Activated naive CD4-positive, alpha-beta T cell treated with anti-CD3 and anti-CD28 coated beads, Interleukin-2, amount 10 ng/mL, durations not matched to agents 7 days and 5 days (primary cell): ENCODE results near the gene LRP6.
"Not testable (repeated sequence)": the region's sequence is repeated elsewhere in the genome, so short reads cannot be mapped to it uniquely, and the experiment has no call there.

ENCODE experiments used
- CTCF ChIA-PET: fragments of 350-600 bp; sonication (Branson Sonifier 250); formaldehyde crosslinking; loops from one replicate; lab custom pipeline; 2021; ENCODE audit warnings: antibody characterized with exemption; lab: Charles Lee
- DNase-seq: peaks from one replicate; pipeline ENCODE4 v3.0.0-alpha.2; 2020
- H3K27ac Mint-ChIP-seq: one replicate; pipeline ENCODE4 v1.8.0; 2021; ENCODE audit warnings: mild to moderate bottlenecking, moderate library complexity, mixed read lengths
- H3K27me3 Mint-ChIP-seq: one replicate; pipeline ENCODE4 v1.8.0; 2021; ENCODE audit warnings: mild to moderate bottlenecking, mixed read lengths
- H3K36me3 Mint-ChIP-seq: one replicate; pipeline ENCODE4 v1.8.0; 2021; ENCODE audit warnings: mixed read lengths
- H3K4me1 Mint-ChIP-seq: one replicate; pipeline ENCODE4 v1.8.0; 2021; ENCODE audit warnings: mixed read lengths
- H3K4me3 Mint-ChIP-seq: one replicate; pipeline ENCODE4 v1.8.0; 2021; ENCODE audit warnings: mild to moderate bottlenecking, moderate library complexity, mixed read lengths
- H3K9me3 Mint-ChIP-seq: one replicate; pipeline ENCODE4 v1.8.0; 2021; ENCODE audit warnings: mixed read lengths

LRP6 gene

GRCh38 chr12:12123036-12123604 lies 143.7 kb downstream of the LRP6 start:
- H3K36me3 Mint-ChIP-seq, result no peaks in the 10 kb centered on the region
- CTCF ChIA-PET, result no interaction called here
- H3K4me3 Mint-ChIP-seq, result no peak overlapping the region
- no peaks in the 10 kb centered on the region for H3K4me1 Mint-ChIP-seq
- H3K27ac Mint-ChIP-seq, result no peak overlapping the region
- H3K27me3 Mint-ChIP-seq, result no peaks in the 10 kb centered on the region
- H3K9me3 Mint-ChIP-seq, result no peaks in the 10 kb centered on the region
- DNase-seq, result no peak

- Mint-ChIP-seq H3K9me3 (no peaks in the 10 kb centered on the region), H3K27ac (no peak overlapping the region), H3K4me3 (no peak overlapping the region), H3K36me3 (no peaks in the 10 kb centered on the region), H3K4me1 (no peaks in the 10 kb centered on the region), H3K27me3 (no peaks in the 10 kb centered on the region)
- DNase-seq, result no peak
- CTCF ChIA-PET, result interaction anchor here (1.2 kb wide), 1 partner anchor 30 kb away, joined by 3 read pairs; no protein-coding TSS in a partner anchor
Observed at GRCh38 chr12:12121061-12121460, 145.8 kb downstream of the LRP6 start.

GRCh38 chr12:12116677-12117076 lies 150.2 kb downstream of the LRP6 start:
- no peaks in the 10 kb centered on the region for H3K27me3 Mint-ChIP-seq
- H3K9me3 Mint-ChIP-seq, result no peaks in the 10 kb centered on the region
- H3K36me3 Mint-ChIP-seq, result no peaks in the 10 kb centered on the region
- no peak for DNase-seq
- no peaks in the 10 kb centered on the region for H3K4me1 Mint-ChIP-seq
- no peak overlapping the region for H3K27ac Mint-ChIP-seq
- H3K4me3 Mint-ChIP-seq, result no peak overlapping the region
- CTCF ChIA-PET, result interaction anchor here (0.7 kb wide), 1 partner anchor 218 kb away, joined by 3 read pairs; no protein-coding TSS in a partner anchor

- no peak for DNase-seq
- peaks cover 4% of the 10 kb centered on the region for H3K27me3 Mint-ChIP-seq
- no peak overlapping the region for H3K27ac Mint-ChIP-seq
- H3K4me1 Mint-ChIP-seq, result no peaks in the 10 kb centered on the region
- CTCF ChIA-PET, result no interaction called here
- H3K9me3 Mint-ChIP-seq, result peaks cover 3% of the 10 kb centered on the region
- no peaks in the 10 kb centered on the region for H3K36me3 Mint-ChIP-seq
- H3K4me3 Mint-ChIP-seq, result no peak overlapping the region
Observed at GRCh38 chr12:12115514-12115913, 151.3 kb downstream of the LRP6 start.

DNA sequence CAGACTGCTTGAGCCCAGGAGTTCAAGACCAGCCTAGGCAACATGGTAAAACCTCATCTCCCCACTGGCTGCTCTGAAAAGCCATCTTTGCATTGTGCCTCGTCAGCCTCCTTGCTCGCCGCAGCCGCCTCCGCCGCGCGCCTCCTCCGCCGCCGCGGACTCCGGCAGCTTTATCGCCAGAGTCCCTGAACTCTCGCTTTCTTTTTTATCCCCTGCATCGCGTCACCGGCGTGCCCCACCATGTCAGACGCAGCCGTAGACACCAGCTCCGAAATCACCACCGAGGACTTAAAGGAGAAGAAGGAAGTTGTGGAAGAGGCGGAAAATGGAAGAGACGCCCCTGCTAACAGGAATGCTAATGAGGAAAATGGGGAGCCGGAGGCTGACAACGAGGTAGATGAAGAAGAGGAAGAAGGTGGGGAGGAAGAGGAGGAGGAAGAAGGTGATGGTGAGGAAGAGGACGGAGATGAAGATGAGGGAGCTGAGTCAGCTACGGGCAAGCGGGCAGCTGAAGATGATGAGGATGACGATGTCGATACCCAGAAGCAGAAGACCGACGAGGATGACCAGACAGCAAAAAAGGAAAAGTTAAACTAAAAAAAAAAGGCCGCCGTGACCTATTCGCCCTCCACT lies 155.8 kb downstream of the LRP6 start:
- CTCF ChIA-PET, H3K27ac Mint-ChIP-seq, H3K27me3 Mint-ChIP-seq, H3K4me1 Mint-ChIP-seq, H3K36me3 Mint-ChIP-seq: not testable (repeated sequence)
- H3K4me3 Mint-ChIP-seq, result peak overlapping the region; percentile 50
- peak; percentile 44 for DNase-seq
- peaks cover 19% of the 10 kb centered on the region for H3K9me3 Mint-ChIP-seq

DNA sequence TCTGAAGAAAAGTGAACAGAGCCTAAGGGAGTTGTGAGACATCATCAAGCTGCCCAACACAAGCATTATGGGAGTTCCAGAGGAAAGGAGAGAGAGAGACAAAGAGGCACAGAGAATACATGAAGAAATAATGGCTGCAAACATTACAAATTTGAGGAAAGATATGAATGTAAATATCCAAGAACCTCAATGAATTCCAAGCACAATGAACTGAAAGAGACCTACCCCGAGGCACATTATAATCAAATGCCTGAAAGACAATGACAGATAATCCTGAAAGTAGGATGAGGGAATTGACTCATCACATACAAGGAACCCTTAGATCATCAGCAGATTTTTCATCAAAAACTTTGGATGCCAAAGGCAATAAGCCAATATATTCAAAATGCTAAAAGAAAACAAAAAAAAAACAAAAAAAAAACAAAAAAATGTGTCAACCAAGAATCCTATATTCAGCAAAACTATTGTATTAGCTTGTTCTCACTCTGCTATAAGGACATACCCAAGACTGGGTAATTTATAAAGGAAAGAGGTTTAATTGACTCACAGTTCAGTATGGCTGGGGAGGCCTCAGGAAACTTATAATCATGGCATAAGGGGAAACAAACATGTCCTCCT lies 158.3 kb downstream of the LRP6 start:
- Mint-ChIP-seq H3K4me1 (no peaks in the 10 kb centered on the region), H3K27ac (no peak overlapping the region), H3K27me3 (peaks cover 10% of the 10 kb centered on the region), H3K4me3 (no peak overlapping the region), H3K36me3 (no peaks in the 10 kb centered on the region), H3K9me3 (peaks cover 23% of the 10 kb centered on the region)
- DNase-seq, result no peak
- CTCF ChIA-PET, result no interaction called here

DNA sequence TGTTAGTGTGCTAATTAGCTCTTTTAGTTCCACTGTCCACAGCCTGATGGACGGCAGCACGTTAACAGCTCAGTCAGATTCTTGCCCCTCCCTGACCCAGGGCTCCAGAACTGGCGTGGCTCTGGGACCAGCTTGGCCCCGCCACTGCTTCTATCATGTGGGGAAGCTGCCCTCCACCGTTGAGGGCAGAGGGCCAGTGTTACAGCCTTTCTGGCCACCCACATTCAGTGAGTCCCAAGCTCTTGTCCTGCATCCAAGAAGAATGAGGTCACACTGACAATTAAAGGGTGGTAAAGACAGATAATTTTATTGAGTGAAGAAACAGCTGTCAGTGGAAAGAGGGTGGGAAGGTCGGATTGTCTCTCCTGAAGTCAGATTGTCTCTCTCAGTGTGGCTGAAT lies 159.2 kb downstream of the LRP6 start:
- Mint-ChIP-seq H3K27me3 (peaks cover 10% of the 10 kb centered on the region), H3K27ac (no peak overlapping the region), H3K36me3 (peaks cover 2% of the 10 kb centered on the region), H3K4me1 (no peaks in the 10 kb centered on the region), H3K9me3 (peaks cover 25% of the 10 kb centered on the region), H3K4me3 (no peak overlapping the region)
- no peak for DNase-seq
- CTCF ChIA-PET, result no interaction called here

DNA sequence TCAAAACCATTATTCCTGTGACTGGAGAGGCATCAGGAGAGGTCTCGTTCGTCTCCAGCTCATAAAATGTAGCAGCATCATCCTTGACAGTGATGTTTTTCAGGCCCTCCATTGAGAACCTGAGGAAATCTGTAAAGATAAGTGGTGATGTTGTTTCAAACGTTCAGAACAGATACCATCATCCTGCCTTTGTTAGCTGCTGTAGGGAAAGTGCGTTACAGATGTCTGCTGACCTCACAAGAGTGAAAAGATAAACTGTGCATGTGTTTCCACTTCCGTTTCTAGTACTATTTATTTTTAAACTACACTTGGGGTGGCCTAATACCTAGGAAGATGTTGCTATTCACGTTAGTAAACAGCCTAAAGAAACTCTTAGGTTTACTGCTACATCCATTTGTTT lies 167.7 kb downstream of the LRP6 start:
- Mint-ChIP-seq H3K27ac (no peak overlapping the region), H3K9me3 (peaks cover 2% of the 10 kb centered on the region), H3K4me3 (no peak overlapping the region), H3K27me3 (peaks cover 3% of the 10 kb centered on the region), H3K4me1 (no peaks in the 10 kb centered on the region), H3K36me3 (peaks cover 21% of the 10 kb centered on the region)
- DNase-seq, result no peak
- CTCF ChIA-PET, result no interaction called here

DNA sequence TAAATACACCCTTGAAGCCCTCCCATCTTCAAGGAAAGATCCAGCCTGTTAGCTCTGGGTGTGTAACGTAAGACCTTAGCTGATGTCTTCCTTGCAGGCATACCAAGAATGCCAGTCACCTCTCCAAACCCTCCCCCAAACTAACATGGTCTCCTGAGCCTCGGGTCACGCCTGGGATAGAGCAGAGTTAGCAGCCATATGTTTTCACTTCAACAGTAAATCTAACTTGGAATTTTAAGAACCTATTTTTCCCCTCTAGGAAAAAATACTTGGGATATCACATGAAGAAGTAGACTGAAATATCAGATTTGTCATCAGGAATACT lies 168.2 kb downstream of the LRP6 start:
- Mint-ChIP-seq H3K4me3 (no peak overlapping the region), H3K9me3 (peaks cover 2% of the 10 kb centered on the region), H3K27ac (no peak overlapping the region), H3K4me1 (no peaks in the 10 kb centered on the region), H3K36me3 (peaks cover 21% of the 10 kb centered on the region), H3K27me3 (peaks cover 3% of the 10 kb centered on the region)
- no peak for DNase-seq
- CTCF ChIA-PET, result no interaction called here

GRCh38 chr12:12097891-12098690 lies 168.8 kb downstream of the LRP6 start:
- Mint-ChIP-seq H3K9me3 (no peaks in the 10 kb centered on the region), H3K36me3 (peaks cover 19% of the 10 kb centered on the region)
- CTCF ChIA-PET, result no interaction called here

DNA sequence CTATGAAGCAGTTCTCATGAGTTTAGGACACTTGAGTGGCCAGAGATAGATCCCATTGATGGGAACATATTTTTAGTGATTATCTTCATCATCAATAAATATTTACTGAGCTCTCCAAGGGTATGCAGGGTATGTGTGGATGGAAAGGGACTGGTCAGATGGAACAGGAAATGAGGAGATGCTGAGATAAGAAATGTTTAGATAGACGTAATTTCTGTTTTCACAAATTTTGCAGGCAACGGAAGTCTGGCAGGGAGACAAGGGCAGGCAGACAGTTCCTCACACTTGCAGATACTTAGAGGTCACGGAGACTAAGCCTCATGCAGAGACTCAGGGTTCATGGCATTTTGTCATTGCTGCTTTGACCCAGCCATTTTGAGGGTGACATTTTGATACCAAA lies 171.8 kb downstream of the LRP6 start:
- no peak for DNase-seq
- CTCF ChIA-PET, result no interaction called here
- Mint-ChIP-seq H3K27me3 (peaks cover 4% of the 10 kb centered on the region), H3K4me3 (no peak overlapping the region), H3K36me3 (peaks cover 16% of the 10 kb centered on the region), H3K4me1 (no peaks in the 10 kb centered on the region), H3K9me3 (no peaks in the 10 kb centered on the region), H3K27ac (no peak overlapping the region)

More at GRCh38 chr12:12097891-12098690, 168.8 kb downstream of the LRP6 start:
- H3K4me3 Mint-ChIP-seq, result no peak overlapping the region
- no peak overlapping the region for H3K27ac Mint-ChIP-seq
- DNase-seq, result no peak
- no peaks in the 10 kb centered on the region for H3K4me1 Mint-ChIP-seq
- H3K27me3 Mint-ChIP-seq, result peaks cover 3% of the 10 kb centered on the region

- Mint-ChIP-seq H3K27me3 (peaks cover 4% of the 10 kb centered on the region), H3K9me3 (no peaks in the 10 kb centered on the region), H3K4me1 (no peaks in the 10 kb centered on the region), H3K27ac (no peak overlapping the region), H3K36me3 (peaks cover 16% of the 10 kb centered on the region), H3K4me3 (no peak overlapping the region)
- CTCF ChIA-PET, result no interaction called here
- DNase-seq, result no peak
Observed at GRCh38 chr12:12094481-12094880, 172.4 kb downstream of the LRP6 start.

DNA sequence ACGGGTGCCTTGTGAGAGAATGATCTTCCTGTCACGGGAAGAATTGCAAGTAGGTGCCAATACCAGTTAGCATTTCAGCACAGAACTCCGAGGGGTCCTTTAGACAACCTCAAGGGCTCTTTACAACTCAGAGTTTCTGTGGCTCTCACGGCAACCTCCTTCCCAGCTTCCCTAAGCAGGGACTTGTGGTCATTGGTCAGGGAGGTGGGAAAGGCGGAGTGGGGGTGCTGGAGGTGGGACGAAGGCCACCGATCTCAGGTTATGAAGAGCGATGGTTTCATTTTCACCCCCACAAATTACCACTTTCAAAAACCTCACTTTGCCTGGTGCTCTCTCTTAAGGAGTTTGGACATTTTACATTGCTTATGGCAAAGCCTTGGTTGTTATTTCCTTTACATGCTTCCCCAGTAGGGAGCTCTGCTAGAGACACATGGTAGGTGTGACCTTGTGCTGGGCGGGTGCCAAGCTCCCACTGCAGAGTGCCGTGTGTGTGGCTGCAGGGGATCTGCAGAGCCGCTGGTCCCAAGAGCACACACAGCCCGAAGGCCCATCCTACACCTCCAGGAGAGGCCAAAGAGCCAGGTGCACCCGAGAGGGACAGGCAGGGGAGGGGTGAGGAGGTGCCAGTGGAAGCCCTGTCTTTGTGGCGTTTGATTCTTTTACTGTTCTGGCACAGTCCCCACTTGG lies 174.7 kb downstream of the LRP6 start:
- DNase-seq, result no peak
- H3K9me3 Mint-ChIP-seq, result no peaks in the 10 kb centered on the region
- no peak overlapping the region for H3K4me3 Mint-ChIP-seq
- peaks cover 15% of the 10 kb centered on the region for H3K36me3 Mint-ChIP-seq
- CTCF ChIA-PET, result no interaction called here
- H3K27me3 Mint-ChIP-seq, result peaks cover 4% of the 10 kb centered on the region
- H3K4me1 Mint-ChIP-seq, result no peaks in the 10 kb centered on the region
- H3K27ac Mint-ChIP-seq, result no peak overlapping the region

DNA sequence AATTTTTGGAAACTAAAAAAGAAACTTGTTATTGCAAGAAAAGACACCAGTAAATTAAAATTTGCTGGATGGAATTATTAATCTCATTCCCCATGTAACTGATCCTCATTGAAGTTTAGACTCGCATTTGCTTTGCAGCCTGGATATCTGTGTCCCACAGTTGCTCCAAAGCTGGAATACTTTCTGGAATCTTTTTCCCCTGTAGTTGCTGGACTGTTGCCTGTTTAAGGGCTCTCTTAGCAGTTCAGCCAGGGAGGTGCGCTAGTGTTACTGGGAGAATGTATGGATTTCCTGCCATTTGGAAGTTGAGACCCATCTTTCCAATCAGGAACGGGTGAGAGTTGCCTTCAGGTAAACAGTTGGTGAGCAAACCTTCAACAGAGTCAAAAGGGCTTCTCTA lies 175.8 kb downstream of the LRP6 start:
- H3K27me3 Mint-ChIP-seq, result peaks cover 4% of the 10 kb centered on the region
- H3K27ac Mint-ChIP-seq, result no peak overlapping the region
- peaks cover 15% of the 10 kb centered on the region for H3K36me3 Mint-ChIP-seq
- no peaks in the 10 kb centered on the region for H3K4me1 Mint-ChIP-seq
- CTCF ChIA-PET, result no interaction called here
- H3K4me3 Mint-ChIP-seq, result no peak overlapping the region
- H3K9me3 Mint-ChIP-seq, result no peaks in the 10 kb centered on the region
- no peak for DNase-seq
